ENCODE data around the gene ZNF320.
A peak's percentile ranks its signal among the peaks of the same experiment; 100 is the strongest.
"Not testable (repeated sequence)": the region's sequence is repeated elsewhere in the genome, so short reads cannot be mapped to it uniquely, and the experiment has no call there.

The ZNF320 gene

GRCh38 chr19:52897138-52897935 lies at the start of gene ZNF320:
Gene ZNF320, minus strand, starts transcription at chr19:52897635. Its CDS starts 7,380 bp downstream, at chr19:52890255.
- in situ Hi-C loops (cut with MboI; ENCODE audit: low sequenced_read_pairs) = no loop called here
- Histone ChIP-seq H3K4me3 (no peak within 1 kb of the TSS), H3K9me3 (no peaks in the 10 kb centered on the region), H3K4me1 (no peaks in the 10 kb centered on the region), H3K27me3 (ENCODE audit: low read depth) (no peaks in the 10 kb centered on the region), H3K36me3 (replicated peaks) (no peaks in the 10 kb centered on the region)
- DNase-seq (ENCODE audit: low spot score in 2 of 2) = no peak

GRCh38 chr19:52946322-52947310 lies 49.2 kb upstream of the ZNF320 start:
- Histone ChIP-seq H3K27me3 (ENCODE audit: low read depth) (no peaks in the 10 kb centered on the region), H3K4me1 (no peaks in the 10 kb centered on the region), H3K9me3 (peaks cover 22% of the 10 kb centered on the region), H3K4me3 (no peak overlapping the region), H3K36me3 (replicated peaks) (peaks cover 19% of the 10 kb centered on the region)
- in situ Hi-C loops (cut with MboI; ENCODE audit: low sequenced_read_pairs) = no loop called here
- DNase-seq (ENCODE audit: low spot score in 2 of 2) = no peak

GRCh38 chr19:52945652-52946321 lies 48.4 kb upstream of the ZNF320 start:
- no peak for DNase-seq (ENCODE audit: low spot score in 2 of 2)
- Histone ChIP-seq H3K9me3 (peaks cover 14% of the 10 kb centered on the region), H3K36me3 (replicated peaks) (peaks cover 11% of the 10 kb centered on the region), H3K27me3 (ENCODE audit: low read depth) (no peaks in the 10 kb centered on the region), H3K4me1 (no peaks in the 10 kb centered on the region), H3K4me3 (no peak overlapping the region)
- in situ Hi-C loops (cut with MboI; ENCODE audit: low sequenced_read_pairs) = no loop called here

DNA sequence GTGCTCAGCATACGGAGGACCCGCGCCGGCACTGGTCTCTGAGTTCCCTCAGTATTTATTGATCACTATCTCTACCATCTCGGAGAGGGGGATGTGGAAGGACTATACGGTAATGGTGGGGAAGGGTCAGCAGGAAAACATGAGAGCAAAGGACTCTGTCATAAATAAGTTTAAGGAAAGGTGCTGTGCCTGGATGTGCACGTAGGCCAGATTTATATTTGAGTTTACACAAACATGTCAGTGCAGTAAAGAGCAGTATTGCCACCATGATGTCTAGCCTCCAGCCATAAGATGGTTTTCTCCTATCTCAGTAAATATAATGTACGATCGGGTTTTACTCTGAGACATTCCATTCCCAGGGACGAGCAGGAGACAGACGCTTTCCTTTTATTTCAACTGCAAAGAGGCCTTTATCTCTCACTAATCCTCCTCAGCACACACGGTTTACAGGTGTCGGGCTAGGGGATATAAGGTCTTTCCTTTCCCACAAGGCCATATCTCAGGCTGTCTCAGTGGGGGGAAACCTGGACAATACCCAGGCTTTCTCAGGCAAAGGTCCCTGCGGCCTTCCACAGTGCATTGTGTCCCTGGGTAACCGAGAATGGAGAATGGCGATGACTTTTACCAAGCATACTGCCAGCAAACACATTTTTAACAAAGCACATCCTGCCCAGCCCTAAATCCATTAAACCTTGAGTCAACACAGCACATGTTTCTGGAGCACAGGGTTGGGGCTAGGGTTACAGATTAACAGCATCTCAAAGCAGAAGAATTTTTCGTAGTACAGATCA lies 47.5 kb upstream of the ZNF320 start:
- DNase-seq (ENCODE audit: low spot score in 2 of 2); H3K36me3 ChIP-seq (replicated peaks); H3K27me3 ChIP-seq (ENCODE audit: low read depth); in situ Hi-C loops (cut with MboI; ENCODE audit: low sequenced_read_pairs); H3K4me1 ChIP-seq; H3K4me3 ChIP-seq: not testable (repeated sequence)
- peaks cover 13% of the 10 kb centered on the region; the same call in 1 of the 2 replicates for H3K9me3 ChIP-seq

DNA sequence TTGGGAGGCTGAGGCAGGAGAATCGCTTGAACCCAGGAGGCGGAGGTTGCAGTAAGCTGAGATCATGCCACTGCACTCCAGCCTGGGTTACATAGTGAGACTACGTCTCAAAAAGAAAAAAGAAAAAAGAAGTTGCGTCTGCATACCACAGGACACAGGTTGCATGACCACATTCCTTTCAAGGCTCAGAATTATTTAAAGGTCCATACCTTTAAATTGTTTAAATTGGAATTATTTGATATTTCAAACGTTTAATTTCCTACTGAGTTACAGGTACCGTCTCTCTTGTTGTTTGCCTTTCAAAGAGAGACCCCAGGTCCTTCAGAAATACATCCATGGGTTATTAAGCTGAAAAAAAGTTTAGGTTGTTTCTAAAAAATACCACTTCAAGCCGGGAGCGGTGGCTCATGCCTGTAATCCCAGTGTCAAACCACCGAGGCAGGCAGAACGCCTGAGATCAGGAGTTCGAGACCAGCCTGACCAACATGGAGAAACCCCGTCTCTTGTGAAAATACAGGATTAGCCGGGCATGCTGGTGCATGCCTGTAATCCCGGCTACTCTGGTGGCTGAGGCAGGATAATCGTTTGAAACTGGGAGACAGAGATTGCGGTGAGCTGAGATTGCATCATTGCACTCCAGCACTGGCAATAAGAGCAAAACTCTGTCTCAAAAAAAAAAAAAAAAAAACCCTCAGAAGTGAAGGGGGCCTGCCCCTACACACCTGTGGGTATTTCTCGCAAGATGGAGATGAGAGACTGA lies 46.6 kb upstream of the ZNF320 start:
- Histone ChIP-seq H3K27me3 (ENCODE audit: low read depth) (no peaks in the 10 kb centered on the region), H3K4me1 (no peaks in the 10 kb centered on the region), H3K36me3 (replicated peaks) (no peaks in the 10 kb centered on the region), H3K4me3 (no peak overlapping the region), H3K9me3 (peaks cover 10% of the 10 kb centered on the region; the same call in 1 of the 2 replicates)
- in situ Hi-C loops (cut with MboI; ENCODE audit: low sequenced_read_pairs) = no loop called here
- no peak for DNase-seq (ENCODE audit: low spot score in 2 of 2)

DNA sequence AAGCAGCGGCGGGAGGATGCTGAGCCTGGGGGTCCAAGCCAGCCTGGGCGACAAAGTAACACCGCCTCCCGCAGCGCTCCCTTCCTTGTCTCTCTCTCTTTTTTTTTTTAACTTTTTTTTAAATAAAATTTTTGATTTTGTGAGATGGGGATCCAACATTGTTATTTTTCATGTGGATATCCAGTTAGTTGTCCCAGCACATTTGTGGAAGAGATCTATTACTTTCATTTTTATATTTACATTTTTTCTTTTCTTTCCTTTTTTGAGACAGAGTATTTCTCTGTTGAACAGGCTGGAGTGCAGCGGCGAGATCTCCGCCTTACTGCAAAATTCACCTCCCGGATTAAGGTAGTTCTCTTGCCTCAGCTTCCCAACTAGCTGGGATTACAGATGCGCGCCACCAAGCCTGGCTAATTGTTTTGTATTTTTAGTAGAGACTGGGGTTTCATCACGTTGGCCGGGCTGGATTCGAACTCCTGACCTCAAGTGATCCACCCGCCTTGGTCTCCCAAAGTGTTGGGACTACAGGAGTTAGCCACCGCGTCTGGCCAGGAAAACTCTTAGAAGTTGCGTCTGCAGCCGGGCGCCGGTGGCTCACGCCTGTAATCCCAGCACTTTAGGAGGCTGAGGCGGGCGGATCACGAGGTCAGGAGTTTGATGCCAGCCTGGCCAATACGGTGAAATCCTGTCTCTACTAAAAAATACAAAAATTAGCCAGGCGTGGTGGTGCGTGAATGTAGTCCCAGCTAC lies 45.9 kb upstream of the ZNF320 start:
- Histone ChIP-seq H3K36me3 (replicated peaks) (no peaks in the 10 kb centered on the region), H3K27me3 (ENCODE audit: low read depth) (no peaks in the 10 kb centered on the region), H3K4me1 (no peaks in the 10 kb centered on the region), H3K4me3 (peak overlapping the region; percentile 76), H3K9me3 (peaks cover 3% of the 10 kb centered on the region; the same call in 1 of the 2 replicates)
- in situ Hi-C loops (cut with MboI; ENCODE audit: low sequenced_read_pairs) = no loop called here
- DNase-seq (ENCODE audit: low spot score in 2 of 2) = no peak

GRCh38 chr19:52942386-52943133 lies 45.1 kb upstream of the ZNF320 start:
- peaks cover under 1% of the 10 kb centered on the region; the same call in 1 of the 2 replicates for H3K9me3 ChIP-seq
- H3K27me3 ChIP-seq (ENCODE audit: low read depth) = no peaks in the 10 kb centered on the region
- no peaks in the 10 kb centered on the region for H3K36me3 ChIP-seq (replicated peaks)
- no peaks in the 10 kb centered on the region for H3K4me1 ChIP-seq
- H3K4me3 ChIP-seq = peak overlapping the region; percentile 76
- peak; percentile 65 to 92 for DNase-seq (ENCODE audit: low spot score in 2 of 2)
- in situ Hi-C loops (cut with MboI; ENCODE audit: low sequenced_read_pairs) = no loop called here

DNA sequence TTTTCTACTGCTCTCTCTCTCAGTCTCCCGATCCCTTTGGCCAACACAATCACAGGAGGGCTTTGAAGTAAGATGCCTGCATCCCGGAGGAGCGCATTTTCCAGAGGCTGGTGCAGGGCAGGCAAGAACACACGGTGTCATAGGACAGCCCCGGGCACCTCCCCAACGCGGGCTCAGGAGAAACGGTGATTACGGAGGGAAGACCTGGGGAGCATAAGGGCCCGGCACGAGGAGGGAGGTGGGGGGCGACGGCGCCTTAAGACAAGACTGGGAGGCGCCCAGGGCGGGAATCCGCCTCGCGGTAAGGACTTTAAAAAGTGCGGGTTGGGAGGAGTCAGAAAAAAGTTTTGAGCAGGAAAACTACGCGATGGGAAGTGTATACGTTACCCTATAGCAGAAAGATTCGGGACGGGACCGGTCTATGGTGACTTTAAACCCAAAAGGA lies 44.5 kb upstream of the ZNF320 start:
- DNase-seq (ENCODE audit: low spot score in 2 of 2) = peak in 1 of 2 experiments; percentile 53
- peak overlapping the region; percentile 76 for H3K4me3 ChIP-seq
- H3K4me1 ChIP-seq = no peaks in the 10 kb centered on the region
- H3K36me3 ChIP-seq (replicated peaks) = no peaks in the 10 kb centered on the region; the same call in 1 of the 2 replicates
- H3K27me3 ChIP-seq (ENCODE audit: low read depth) = no peaks in the 10 kb centered on the region
- peaks cover 3% of the 10 kb centered on the region; the same call in 1 of the 2 replicates for H3K9me3 ChIP-seq
- in situ Hi-C loops (cut with MboI; ENCODE audit: low sequenced_read_pairs) = no loop called here

GRCh38 chr19:52941523-52941922 lies 44.1 kb upstream of the ZNF320 start:
- H3K4me1 ChIP-seq; in situ Hi-C loops (cut with MboI; ENCODE audit: low sequenced_read_pairs); H3K27me3 ChIP-seq (ENCODE audit: low read depth); H3K9me3 ChIP-seq; H3K36me3 ChIP-seq (replicated peaks): not testable (repeated sequence)
- peak overlapping the region; percentile 76 for H3K4me3 ChIP-seq
- peak in 1 of 2 experiments; percentile 12 for DNase-seq (ENCODE audit: low spot score in 2 of 2)

DNA sequence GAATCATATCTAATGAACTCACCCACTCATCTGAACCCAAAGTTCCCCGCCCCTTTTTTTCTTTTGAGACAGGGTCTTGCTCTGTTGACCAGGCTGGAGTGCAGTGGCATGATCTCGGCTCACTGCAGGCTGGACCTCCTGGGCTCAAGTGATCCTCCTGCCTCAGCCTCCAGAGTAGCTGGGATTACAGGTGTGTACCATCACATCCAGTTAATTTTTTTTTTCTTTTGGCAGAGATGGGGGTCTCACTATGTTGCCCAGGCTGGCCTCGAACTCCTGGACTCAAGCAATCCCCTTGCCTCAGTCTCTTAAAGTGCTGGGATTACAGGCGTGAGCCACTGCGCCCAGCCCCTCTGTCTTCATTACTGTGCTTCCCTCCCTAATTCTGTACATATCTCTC lies 43.5 kb upstream of the ZNF320 start:
- H3K4me3 ChIP-seq; DNase-seq (ENCODE audit: low spot score in 2 of 2); H3K4me1 ChIP-seq; H3K36me3 ChIP-seq (replicated peaks); H3K27me3 ChIP-seq (ENCODE audit: low read depth); H3K9me3 ChIP-seq; in situ Hi-C loops (cut with MboI; ENCODE audit: low sequenced_read_pairs): not testable (repeated sequence)

DNA sequence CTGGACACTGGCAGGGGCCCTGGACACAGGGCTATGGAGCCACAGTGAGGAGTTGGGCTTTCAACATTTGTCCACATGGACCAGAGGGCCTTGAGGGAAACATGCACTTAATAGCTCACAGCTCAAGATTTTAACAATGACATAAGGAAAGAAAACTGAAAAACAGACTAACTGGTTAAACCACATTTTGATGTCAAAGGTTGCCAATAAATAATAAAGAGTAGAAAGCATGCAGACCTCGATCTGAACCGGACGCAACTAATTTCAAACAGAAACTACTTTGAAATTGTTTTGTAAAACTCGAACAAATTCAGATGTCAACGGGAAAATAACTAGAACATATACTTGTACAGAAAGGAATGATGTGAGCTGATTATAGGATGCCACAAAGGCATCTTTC lies 41.3 kb upstream of the ZNF320 start:
- Histone ChIP-seq H3K36me3 (replicated peaks) (no peaks in the 10 kb centered on the region; the same call in 1 of the 2 replicates), H3K27me3 (ENCODE audit: low read depth) (no peaks in the 10 kb centered on the region), H3K9me3 (peaks cover 13% of the 10 kb centered on the region), H3K4me3 (no peak overlapping the region), H3K4me1 (no peaks in the 10 kb centered on the region)
- DNase-seq (ENCODE audit: low spot score in 2 of 2) = no peak
- in situ Hi-C loops (cut with MboI; ENCODE audit: low sequenced_read_pairs) = no loop called here
